Stimulated activated naive CD8-positive, alpha-beta T cell treated with anti-CD3 and anti-CD28 coated beads, Interleukin-15, Interleukin-2, amounts not matched to agents 100 ng/mL and 50 ng/mL, for 24 hours (primary cell): Measurements from ENCODE around the gene FILIP1L.
A peak's percentile ranks its signal among the peaks of the same experiment; 100 is the strongest.

Source experiments
- H3K27ac Mint-ChIP-seq: one replicate; pipeline ENCODE4 v1.8.0; 2021; ENCODE audit warnings: mild to moderate bottlenecking, mixed read lengths
- H3K27me3 Mint-ChIP-seq: one replicate; pipeline ENCODE4 v1.8.0; 2021; ENCODE audit warnings: mixed read lengths
- H3K36me3 Mint-ChIP-seq: one replicate; pipeline ENCODE4 v1.8.0; 2021; ENCODE audit warnings: low read depth, mixed read lengths
- H3K4me1 Mint-ChIP-seq: one replicate; pipeline ENCODE4 v1.8.0; 2021; ENCODE audit warnings: low read depth, mixed read lengths
- H3K4me3 Mint-ChIP-seq: one replicate; pipeline ENCODE4 v1.8.0; 2021; ENCODE audit warnings: mild to moderate bottlenecking, mixed read lengths
- H3K9me3 Mint-ChIP-seq: one replicate; pipeline ENCODE4 v1.8.0; 2021; ENCODE audit warnings: mixed read lengths

The FILIP1L gene

DNA sequence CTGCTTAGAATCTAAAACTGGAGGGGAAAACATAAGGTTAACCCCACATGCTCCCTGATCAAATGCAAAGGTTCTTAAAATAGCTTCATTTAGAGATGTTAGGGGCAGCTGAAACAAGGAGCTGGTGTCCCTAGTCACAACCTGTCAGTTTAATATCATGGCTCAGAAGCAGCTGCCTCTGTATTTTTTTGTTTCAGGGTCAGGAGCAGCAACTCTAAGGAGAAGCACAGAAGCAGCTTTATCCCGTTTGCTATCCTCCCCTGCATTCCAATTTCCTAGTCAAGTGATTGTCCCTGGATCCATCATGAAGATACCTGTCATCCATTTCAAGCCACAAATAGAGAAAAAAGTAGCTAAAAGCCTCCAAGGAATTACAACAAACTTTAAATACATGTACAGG lies 4.1 kb downstream of the FILIP1L start:
- Mint-ChIP-seq H3K4me3 (no peak overlapping the region), H3K36me3 (peaks cover 23% of the 10 kb centered on the region), H3K27me3 (no peaks in the 10 kb centered on the region), H3K9me3 (no peaks in the 10 kb centered on the region), H3K27ac (no peak overlapping the region), H3K4me1 (peaks cover 17% of the 10 kb centered on the region)

GRCh38 chr3:100108464-100109079 lies 5.7 kb downstream of the FILIP1L start:
- Mint-ChIP-seq H3K4me3 (no peak overlapping the region), H3K9me3 (no peaks in the 10 kb centered on the region), H3K27ac (no peak overlapping the region), H3K4me1 (peaks cover 33% of the 10 kb centered on the region), H3K36me3 (peaks cover 30% of the 10 kb centered on the region), H3K27me3 (no peaks in the 10 kb centered on the region)

- Mint-ChIP-seq H3K4me1 (peaks cover 37% of the 10 kb centered on the region), H3K36me3 (peaks cover 36% of the 10 kb centered on the region), H3K27me3 (no peaks in the 10 kb centered on the region), H3K4me3 (no peak overlapping the region), H3K9me3 (no peaks in the 10 kb centered on the region), H3K27ac (no peak overlapping the region)
Observed at GRCh38 chr3:100107221-100107814, 7.0 kb downstream of the FILIP1L start.

- Mint-ChIP-seq H3K9me3 (no peaks in the 10 kb centered on the region), H3K4me1 (peaks cover 37% of the 10 kb centered on the region)
Observed at GRCh38 chr3:100106531-100107141, 7.7 kb downstream of the FILIP1L start.

GRCh38 chr3:100106094-100106493 lies 8.2 kb downstream of the FILIP1L start:
- peaks cover 2% of the 10 kb centered on the region for H3K9me3 Mint-ChIP-seq
- H3K27me3 Mint-ChIP-seq, result no peaks in the 10 kb centered on the region
- peaks cover 39% of the 10 kb centered on the region for H3K36me3 Mint-ChIP-seq
- H3K4me3 Mint-ChIP-seq, result no peak overlapping the region
- H3K27ac Mint-ChIP-seq, result peak overlapping the region; percentile 88
- peaks cover 37% of the 10 kb centered on the region for H3K4me1 Mint-ChIP-seq

More at GRCh38 chr3:100106531-100107141, 7.7 kb downstream of the FILIP1L start:
- Mint-ChIP-seq H3K27ac (peak overlapping the region; percentile 88), H3K36me3 (peaks cover 36% of the 10 kb centered on the region), H3K27me3 (no peaks in the 10 kb centered on the region), H3K4me3 (no peak overlapping the region)

DNA sequence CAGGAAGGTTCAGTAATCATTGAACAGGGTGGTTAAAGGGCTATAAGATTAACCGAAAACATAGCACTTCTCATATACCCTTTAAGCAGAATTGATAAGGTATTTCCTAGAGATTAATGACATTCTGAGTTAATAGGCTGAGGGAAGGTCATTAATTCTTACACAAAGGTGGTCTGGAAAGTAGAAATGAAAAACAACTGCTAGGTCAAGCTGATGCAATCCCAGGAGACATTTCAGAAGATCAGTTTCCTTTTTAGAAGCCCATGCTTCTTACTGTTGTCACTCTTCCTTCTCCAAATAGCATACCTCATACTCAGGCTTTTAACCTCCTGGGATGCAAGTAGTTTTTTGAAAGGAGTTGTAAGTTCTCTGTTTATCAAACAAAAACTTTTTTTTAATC lies 8.8 kb downstream of the FILIP1L start:
- no peaks in the 10 kb centered on the region for H3K27me3 Mint-ChIP-seq
- peaks cover 4% of the 10 kb centered on the region for H3K9me3 Mint-ChIP-seq
- H3K4me3 Mint-ChIP-seq, result no peak overlapping the region
- peaks cover 39% of the 10 kb centered on the region for H3K36me3 Mint-ChIP-seq
- H3K27ac Mint-ChIP-seq, result peak overlapping the region; percentile 88
- H3K4me1 Mint-ChIP-seq, result peaks cover 37% of the 10 kb centered on the region

DNA sequence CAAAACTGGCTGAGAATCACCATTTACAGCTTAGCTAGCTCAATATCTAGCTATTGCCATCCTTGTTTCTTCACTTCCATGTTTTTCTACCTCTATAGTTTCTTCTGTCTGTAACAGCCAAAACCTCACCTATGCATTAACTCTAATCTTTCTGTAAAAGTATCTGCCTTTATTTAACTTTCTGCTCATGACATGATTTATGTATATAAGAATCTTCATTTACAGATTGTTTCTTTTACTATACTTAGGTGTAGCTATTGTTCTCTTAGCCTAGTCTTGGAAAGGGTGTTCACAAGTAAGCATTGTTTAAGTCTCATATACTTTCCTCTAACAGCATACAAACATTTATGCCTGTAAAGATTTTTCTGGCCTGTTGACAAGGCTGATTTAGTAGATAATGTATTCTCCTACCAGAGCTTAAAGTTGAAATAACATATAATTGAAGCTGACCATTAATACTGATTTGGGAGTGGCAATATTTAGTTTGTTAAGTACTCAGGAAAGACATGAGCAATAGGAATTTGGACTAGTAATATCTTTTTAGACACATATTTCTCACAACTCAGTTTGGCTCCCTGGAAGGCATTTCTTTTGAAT lies 9.4 kb downstream of the FILIP1L start:
- H3K4me1 Mint-ChIP-seq, result peaks cover 37% of the 10 kb centered on the region
- H3K27ac Mint-ChIP-seq, result peak overlapping the region; percentile 88
- H3K36me3 Mint-ChIP-seq, result peaks cover 33% of the 10 kb centered on the region
- no peak overlapping the region for H3K4me3 Mint-ChIP-seq
- H3K9me3 Mint-ChIP-seq, result peaks cover 4% of the 10 kb centered on the region
- H3K27me3 Mint-ChIP-seq, result no peaks in the 10 kb centered on the region

- H3K36me3 Mint-ChIP-seq, result peaks cover 33% of the 10 kb centered on the region
- peaks cover 4% of the 10 kb centered on the region for H3K9me3 Mint-ChIP-seq
- no peak overlapping the region for H3K4me3 Mint-ChIP-seq
- H3K4me1 Mint-ChIP-seq, result peaks cover 37% of the 10 kb centered on the region
- H3K27me3 Mint-ChIP-seq, result no peaks in the 10 kb centered on the region
- peak overlapping the region; percentile 88 for H3K27ac Mint-ChIP-seq
Observed at GRCh38 chr3:100104442-100104798, 9.9 kb downstream of the FILIP1L start.

GRCh38 chr3:100103558-100104441 lies 10.5 kb downstream of the FILIP1L start:
- peak overlapping the region; percentile 33 for H3K27ac Mint-ChIP-seq
- H3K4me3 Mint-ChIP-seq, result no peak overlapping the region
- H3K36me3 Mint-ChIP-seq, result peaks cover 31% of the 10 kb centered on the region

GRCh38 chr3:100102757-100103156 lies 11.5 kb downstream of the FILIP1L start:
- peaks cover 37% of the 10 kb centered on the region for H3K4me1 Mint-ChIP-seq
- H3K9me3 Mint-ChIP-seq, result peaks cover 4% of the 10 kb centered on the region
- H3K27ac Mint-ChIP-seq, result no peak overlapping the region
- H3K36me3 Mint-ChIP-seq, result peaks cover 21% of the 10 kb centered on the region
- H3K27me3 Mint-ChIP-seq, result no peaks in the 10 kb centered on the region
- H3K4me3 Mint-ChIP-seq, result no peak overlapping the region

More at GRCh38 chr3:100103558-100104441, 10.5 kb downstream of the FILIP1L start:
- H3K4me1 Mint-ChIP-seq, result peaks cover 37% of the 10 kb centered on the region
- peaks cover 4% of the 10 kb centered on the region for H3K9me3 Mint-ChIP-seq
- H3K27me3 Mint-ChIP-seq, result no peaks in the 10 kb centered on the region

DNA sequence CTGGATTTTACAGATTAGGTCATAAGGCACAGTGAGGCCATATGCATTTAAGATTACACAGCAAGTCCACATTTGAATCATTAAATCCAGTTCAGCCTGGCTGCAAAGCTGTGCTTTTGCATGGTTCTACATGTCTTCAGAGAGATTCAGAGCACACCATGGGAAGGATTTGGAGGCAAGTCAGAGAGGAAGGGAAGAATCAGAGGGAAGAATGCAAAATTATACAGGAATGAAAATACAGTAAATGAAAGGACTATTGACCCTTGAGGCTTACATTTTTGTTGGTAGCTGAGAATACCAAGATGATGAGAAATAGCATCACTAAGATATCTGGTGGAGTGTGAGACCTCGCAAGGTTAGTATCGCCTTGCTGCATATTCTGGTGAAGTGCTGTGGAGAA lies 13.9 kb downstream of the FILIP1L start:
- Mint-ChIP-seq H3K9me3 (peaks cover 4% of the 10 kb centered on the region), H3K4me1 (peaks cover 23% of the 10 kb centered on the region), H3K36me3 (peaks cover 29% of the 10 kb centered on the region), H3K27ac (no peak overlapping the region), H3K4me3 (no peak overlapping the region), H3K27me3 (no peaks in the 10 kb centered on the region)

GRCh38 chr3:100099621-100100020 lies 14.7 kb downstream of the FILIP1L start:
- H3K27ac Mint-ChIP-seq, result no peak overlapping the region
- no peaks in the 10 kb centered on the region for H3K27me3 Mint-ChIP-seq
- H3K9me3 Mint-ChIP-seq, result peaks cover 4% of the 10 kb centered on the region
- peaks cover 25% of the 10 kb centered on the region for H3K36me3 Mint-ChIP-seq
- no peak overlapping the region for H3K4me3 Mint-ChIP-seq
- H3K4me1 Mint-ChIP-seq, result peaks cover 15% of the 10 kb centered on the region

DNA sequence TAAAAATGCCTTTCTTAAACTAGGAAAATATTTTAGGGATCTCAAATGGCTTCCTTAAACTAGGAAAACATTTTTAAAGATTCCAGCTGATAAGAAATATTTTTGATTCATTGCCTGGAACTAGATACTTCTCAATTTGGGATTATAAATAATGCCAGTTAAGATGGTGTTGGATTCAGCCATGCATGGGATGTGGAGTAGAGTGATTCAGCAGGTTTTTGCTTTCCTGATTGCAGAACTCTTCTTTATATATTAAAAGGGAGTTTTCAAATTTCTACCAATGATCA lies 15.6 kb downstream of the FILIP1L start:
- no peak overlapping the region for H3K27ac Mint-ChIP-seq
- peaks cover 4% of the 10 kb centered on the region for H3K9me3 Mint-ChIP-seq
- no peaks in the 10 kb centered on the region for H3K27me3 Mint-ChIP-seq
- peaks cover 6% of the 10 kb centered on the region for H3K4me1 Mint-ChIP-seq
- H3K36me3 Mint-ChIP-seq, result peaks cover 23% of the 10 kb centered on the region
- no peak overlapping the region for H3K4me3 Mint-ChIP-seq

GRCh38 chr3:100097919-100098783 lies 16.1 kb downstream of the FILIP1L start:
- peaks cover under 1% of the 10 kb centered on the region for H3K4me1 Mint-ChIP-seq
- H3K36me3 Mint-ChIP-seq, result peaks cover 18% of the 10 kb centered on the region
- H3K9me3 Mint-ChIP-seq, result peaks cover 4% of the 10 kb centered on the region

More at GRCh38 chr3:100097919-100098783, 16.1 kb downstream of the FILIP1L start:
- no peak overlapping the region for H3K4me3 Mint-ChIP-seq
- H3K27ac Mint-ChIP-seq, result no peak overlapping the region
- no peaks in the 10 kb centered on the region for H3K27me3 Mint-ChIP-seq
